CD4-positive, alpha-beta T cell (primary cell): ENCODE data around the gene XIRP1. TPM values are rescaled to one million over a fixed set of nuclear protein-coding genes. Genes with fewer than 3 reads are reported as not detected.
A peak's percentile ranks its signal among the peaks of the same experiment; 100 is the strongest.

Experiments used
- ATAC-seq: fragments of 200-7000 bp; cut with Tn5 transposase; one replicate; pipeline ENCODE4 v1.10.0; 2022; ENCODE audit warnings: mild to moderate bottlenecking; ENCODE audit not compliant: poor library complexity
- CTCF ChIA-PET: fragments of 350-600 bp; sonication (Branson Sonifier 250); formaldehyde crosslinking; loops from one replicate; lab custom pipeline; 2021; ENCODE audit warnings: antibody characterized with exemption, inconsistent platforms; lab: Charles Lee
- POLR2A ChIA-PET: fragments of 350-600 bp; sonication (Branson Sonifier 250); formaldehyde crosslinking; loops from one replicate; lab custom pipeline; 2021; ENCODE audit warnings: antibody characterized with exemption, inconsistent platforms; lab: Charles Lee
- DNase-seq, 14 experiments: peaks; one replicate each; pipeline ENCODE4 v3.0.0-alpha.2; 2013 to 2020; ENCODE audit warnings: mixed read lengths in 2 of 14
- H3K27ac ChIP-seq, 2 donors: one replicate each; pipeline versions ENCODE4 v1.5.1 to v1.7.0; 2013; ENCODE audit warnings: low read length in 2 of 2, low read depth in 1 of 2, mild to moderate bottlenecking in 1 of 2
- H3K27me3 ChIP-seq, 2 experiments: 1 replicate in 1 of 2; 2 replicates in 1 of 2; pipeline versions ENCODE4 v1.6.1 to v1.7.0; 2013; ENCODE audit warnings: low read length in 2 of 2, control low read depth in 1 of 2, mild to moderate bottlenecking in 1 of 2, moderate library complexity in 1 of 2; ENCODE audit not compliant: insufficient read depth in 2 of 2, control insufficient read depth in 1 of 2
- H3K36me3 ChIP-seq: one replicate; pipeline ENCODE4 v1.6.1; 2013; ENCODE audit warnings: low read length, control low read depth; ENCODE audit not compliant: insufficient read depth
- H3K4me1 ChIP-seq: one replicate; pipeline ENCODE4 v1.6.1; 2013; ENCODE audit warnings: low read length, control low read depth; ENCODE audit not compliant: insufficient read depth
- H3K4me3 ChIP-seq: one replicate; pipeline ENCODE4 v1.5.1; 2013; ENCODE audit warnings: mild to moderate bottlenecking, low read length, moderate library complexity
- H3K9me3 ChIP-seq, 2 experiments: 1 replicate in 1 of 2; 2 replicates in 1 of 2; pipeline versions ENCODE4 v1.6.1 to v1.7.0; 2013; ENCODE audit warnings: low read length in 2 of 2, mild to moderate bottlenecking in 2 of 2, control low read depth in 1 of 2, moderate library complexity in 1 of 2; ENCODE audit not compliant: control insufficient read depth in 1 of 2, insufficient read depth in 1 of 2
- H3K27ac Mint-ChIP-seq: one replicate; pipeline ENCODE4 v1.8.0; 2020; ENCODE audit warnings: mixed read lengths
- H3K27me3 Mint-ChIP-seq: one replicate; pipeline ENCODE4 v1.8.0; 2021; ENCODE audit warnings: mixed read lengths
- H3K36me3 Mint-ChIP-seq: one replicate; pipeline ENCODE4 v1.8.0; 2021; ENCODE audit warnings: low read depth, mixed read lengths
- H3K4me1 Mint-ChIP-seq: one replicate; pipeline ENCODE4 v1.8.0; 2021; ENCODE audit warnings: low read depth, mixed read lengths
- H3K4me3 Mint-ChIP-seq: one replicate; pipeline ENCODE4 v1.8.0; 2020; ENCODE audit warnings: mild to moderate bottlenecking, mixed read lengths
- H3K9me3 Mint-ChIP-seq: one replicate; pipeline ENCODE4 v1.8.0; 2020; ENCODE audit warnings: mixed read lengths
- intact Hi-C, 2 experiments: fragments of 100-400 bp; cut with DNase I in 1 of 2; cut with micrococcal nuclease in 1 of 2; formaldehyde crosslinking; loops; one replicate each; pipeline versions ENCODE4 v1.15.1 to v1.9.0; 2023 to 2025; cut with DNase I, micrococcal nuclease
- total RNA-seq, 174 experiments: library from RNA in 2 of 174; stranded (reverse) in 2 of 174; gene quantifications; one replicate each; pipeline ENCODE4 v1.2.3 and lab custom pipeline; 2021 to 2026
- TF ChIP-seq, protein P1 (sequence below): fragments of 200-600 bp; IDR thresholded peaks from one replicate; pipeline ENCODE4 v1.8.0; 2022; ENCODE audit warnings: antibody characterized with exemption, mild to moderate bottlenecking

The XIRP1 gene
- total RNA-seq, 2 experiments from 2014 or later = not detected

DNA sequence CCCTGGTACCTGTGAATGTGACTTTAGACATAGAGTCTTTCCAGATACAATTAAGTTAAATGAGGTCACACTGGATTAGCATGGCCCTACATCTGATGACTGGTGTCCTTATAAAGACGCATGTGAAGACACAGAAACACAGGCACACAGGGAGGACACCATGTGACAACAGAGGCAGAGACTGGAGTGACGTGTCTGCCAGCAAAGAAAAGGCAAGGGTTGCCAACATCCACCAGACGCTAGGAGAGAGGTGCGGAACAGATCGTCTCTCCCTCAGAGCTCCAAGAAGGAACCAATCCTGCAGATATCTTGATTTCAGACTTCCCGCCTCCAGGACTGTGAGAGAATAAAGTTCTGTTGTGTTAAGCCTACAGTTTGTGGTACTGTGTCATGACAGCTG, 44.6 kb upstream of the XIRP1 start:
- no peaks in the 10 kb centered on the region for H3K36me3 ChIP-seq
- Mint-ChIP-seq H3K4me1 (peaks cover 13% of the 10 kb centered on the region), H3K4me3 (no peak overlapping the region), H3K27me3 (peaks cover 24% of the 10 kb centered on the region), H3K36me3 (no peaks in the 10 kb centered on the region), H3K9me3 (no peaks in the 10 kb centered on the region), H3K27ac (no peak overlapping the region)
- TF ChIP-seq, protein P1, sequence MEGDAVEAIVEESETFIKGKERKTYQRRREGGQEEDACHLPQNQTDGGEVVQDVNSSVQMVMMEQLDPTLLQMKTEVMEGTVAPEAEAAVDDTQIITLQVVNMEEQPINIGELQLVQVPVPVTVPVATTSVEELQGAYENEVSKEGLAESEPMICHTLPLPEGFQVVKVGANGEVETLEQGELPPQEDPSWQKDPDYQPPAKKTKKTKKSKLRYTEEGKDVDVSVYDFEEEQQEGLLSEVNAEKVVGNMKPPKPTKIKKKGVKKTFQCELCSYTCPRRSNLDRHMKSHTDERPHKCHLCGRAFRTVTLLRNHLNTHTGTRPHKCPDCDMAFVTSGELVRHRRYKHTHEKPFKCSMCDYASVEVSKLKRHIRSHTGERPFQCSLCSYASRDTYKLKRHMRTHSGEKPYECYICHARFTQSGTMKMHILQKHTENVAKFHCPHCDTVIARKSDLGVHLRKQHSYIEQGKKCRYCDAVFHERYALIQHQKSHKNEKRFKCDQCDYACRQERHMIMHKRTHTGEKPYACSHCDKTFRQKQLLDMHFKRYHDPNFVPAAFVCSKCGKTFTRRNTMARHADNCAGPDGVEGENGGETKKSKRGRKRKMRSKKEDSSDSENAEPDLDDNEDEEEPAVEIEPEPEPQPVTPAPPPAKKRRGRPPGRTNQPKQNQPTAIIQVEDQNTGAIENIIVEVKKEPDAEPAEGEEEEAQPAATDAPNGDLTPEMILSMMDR = no peak
- CTCF ChIA-PET = no interaction called here
- no peak for ATAC-seq
- POLR2A ChIA-PET = no interaction called here
- H3K27ac ChIP-seq = no peak overlapping the region
- intact Hi-C loops = no loop called here
- H3K27me3 ChIP-seq = no peaks in the 10 kb centered on the region
- DNase-seq = no peak
- no peaks in the 10 kb centered on the region for H3K9me3 ChIP-seq
- peaks cover 22% of the 10 kb centered on the region for H3K4me1 ChIP-seq
- no peak overlapping the region for H3K4me3 ChIP-seq

DNA sequence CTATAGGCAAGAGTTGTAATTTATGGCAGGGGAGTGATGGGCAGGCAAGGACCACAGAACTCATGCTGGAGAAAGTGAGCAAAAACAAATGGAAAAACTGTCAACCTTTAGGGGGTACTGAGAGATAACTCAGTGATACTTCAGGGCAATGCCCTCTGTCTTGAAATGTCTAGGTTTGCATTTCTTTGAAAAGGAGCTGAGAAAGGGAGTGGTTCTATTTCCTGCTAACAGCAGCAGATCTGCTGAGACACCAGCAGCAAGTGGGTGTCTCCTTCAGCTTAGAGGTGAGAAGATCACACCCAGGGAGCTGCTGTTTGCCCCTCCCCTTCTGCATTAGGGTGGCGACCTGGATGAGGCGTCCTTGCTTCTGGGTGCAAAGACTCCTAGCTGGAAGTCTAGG, 42.3 kb upstream of the XIRP1 start:
- Mint-ChIP-seq H3K4me3 (peak overlapping the region; percentile 7), H3K36me3 (no peaks in the 10 kb centered on the region), H3K27ac (peak overlapping the region; percentile 6), H3K9me3 (no peaks in the 10 kb centered on the region), H3K4me1 (peaks cover 13% of the 10 kb centered on the region), H3K27me3 (peaks cover 30% of the 10 kb centered on the region)
- DNase-seq (peak in 5 of 14 experiments; percentile 7 to 85 (median 50)), ATAC-seq (peak; percentile 62)
- ChIA-PET CTCF (interaction anchor here (2.3 kb wide), 1 partner anchor 54 kb away, joined by 5 read pairs; no protein-coding TSS in a partner anchor), POLR2A (no interaction called here)
- H3K4me3 ChIP-seq = no peak overlapping the region
- TF ChIP-seq, protein P1 = no peak
- H3K36me3 ChIP-seq = no peaks in the 10 kb centered on the region
- H3K27me3 ChIP-seq = no peaks in the 10 kb centered on the region
- no peaks in the 10 kb centered on the region for H3K9me3 ChIP-seq
- H3K27ac ChIP-seq = peak overlapping the region in 1 of 2 donors; percentile 10
- intact Hi-C loops = no loop called here
- H3K4me1 ChIP-seq = peaks cover 22% of the 10 kb centered on the region

DNA sequence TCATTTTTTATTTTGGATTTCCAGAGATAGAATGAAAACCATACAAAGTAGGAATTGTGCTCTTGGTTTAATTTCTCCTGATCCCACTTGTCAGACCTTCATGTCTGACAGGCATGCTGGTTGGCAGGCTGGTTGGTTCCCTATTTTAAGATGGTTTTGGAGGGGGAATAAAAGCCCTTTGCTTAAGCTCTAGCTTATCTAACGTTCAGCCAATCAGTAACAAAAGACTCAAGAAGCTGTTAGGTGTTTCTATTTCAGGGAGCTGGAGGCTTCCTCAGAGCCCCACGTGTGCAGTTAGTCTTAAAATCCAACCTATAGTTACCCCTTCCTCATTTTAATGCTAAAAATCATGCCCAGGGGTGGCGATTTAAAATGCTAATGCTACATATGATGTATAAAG, 40.5 kb upstream of the XIRP1 start:
- Mint-ChIP-seq H3K4me1 (peaks cover 13% of the 10 kb centered on the region), H3K27me3 (peaks cover 23% of the 10 kb centered on the region)

More for the DNA sequence above, 40.5 kb upstream of the XIRP1 start:
- no peaks in the 10 kb centered on the region for H3K9me3 ChIP-seq
- Mint-ChIP-seq H3K27ac (no peak overlapping the region), H3K4me3 (no peak overlapping the region), H3K36me3 (no peaks in the 10 kb centered on the region), H3K9me3 (no peaks in the 10 kb centered on the region)
- H3K4me1 ChIP-seq = peaks cover 22% of the 10 kb centered on the region
- CTCF ChIA-PET = interaction anchor here (1.2 to 2.3 kb wide), 2 partner anchors 9 to 56 kb away, joined by 3 to 5 read pairs; no protein-coding TSS in a partner anchor
- H3K27ac ChIP-seq = no peak overlapping the region
- ATAC-seq (no peak), DNase-seq (peak in 1 of 14 experiments; percentile 26)
- TF ChIP-seq, protein P1 = no peak
- POLR2A ChIA-PET = no interaction called here
- intact Hi-C loops = no loop called here
- H3K27me3 ChIP-seq = no peaks in the 10 kb centered on the region
- no peak overlapping the region for H3K4me3 ChIP-seq
- no peaks in the 10 kb centered on the region for H3K36me3 ChIP-seq
